NCI-H2227 (cell line): Measurements from ENCODE around the gene DACT3.

Experiments used
- DNase-seq: peaks from one replicate; lab custom pipeline; 2025; ENCODE audit not compliant: unreplicated experiment; lab: John Stamatoyannopoulos, UW

The DACT3 gene

DNA sequence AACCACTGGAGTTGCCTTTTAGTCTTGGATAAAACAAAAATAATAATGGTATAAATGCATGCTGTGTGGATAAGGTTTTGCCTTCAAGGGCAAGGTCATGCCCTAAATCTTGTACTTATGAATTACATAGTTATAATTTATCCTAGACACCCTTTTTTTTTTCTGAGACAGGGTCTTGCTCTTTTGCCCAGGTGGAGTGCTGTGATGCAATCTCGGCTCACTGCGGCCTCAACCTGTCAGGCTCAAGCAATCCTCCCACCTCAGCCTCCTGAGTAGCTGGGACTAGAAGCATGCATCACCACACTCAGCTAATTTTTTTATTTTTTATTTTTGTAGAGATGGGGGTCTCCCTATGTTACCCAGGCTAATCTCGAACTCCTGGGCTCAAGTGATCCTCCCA, 7.7 kb upstream of the DACT3 start:
- DNase-seq, result no peak

DNA sequence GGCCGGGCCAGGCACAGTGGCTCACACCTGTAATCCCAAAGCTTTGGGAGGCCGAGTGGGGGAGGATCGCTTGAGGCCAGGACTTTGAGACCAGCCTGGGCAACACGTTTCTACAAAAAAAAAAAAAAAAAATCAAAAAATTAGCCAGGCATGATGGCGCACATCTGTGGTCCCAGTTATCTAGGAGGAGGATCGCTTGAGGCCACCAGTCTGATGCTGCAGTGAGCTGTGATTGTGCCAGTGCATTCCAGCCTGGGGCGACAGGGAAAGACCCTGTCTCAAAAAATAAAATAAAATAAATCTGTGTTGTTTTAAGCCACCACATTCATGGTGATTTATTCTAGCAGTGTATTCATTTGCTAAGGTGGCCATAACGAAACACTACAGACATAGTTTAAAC, 4.1 kb upstream of the DACT3 start:
- DNase-seq, result no peak

DNA sequence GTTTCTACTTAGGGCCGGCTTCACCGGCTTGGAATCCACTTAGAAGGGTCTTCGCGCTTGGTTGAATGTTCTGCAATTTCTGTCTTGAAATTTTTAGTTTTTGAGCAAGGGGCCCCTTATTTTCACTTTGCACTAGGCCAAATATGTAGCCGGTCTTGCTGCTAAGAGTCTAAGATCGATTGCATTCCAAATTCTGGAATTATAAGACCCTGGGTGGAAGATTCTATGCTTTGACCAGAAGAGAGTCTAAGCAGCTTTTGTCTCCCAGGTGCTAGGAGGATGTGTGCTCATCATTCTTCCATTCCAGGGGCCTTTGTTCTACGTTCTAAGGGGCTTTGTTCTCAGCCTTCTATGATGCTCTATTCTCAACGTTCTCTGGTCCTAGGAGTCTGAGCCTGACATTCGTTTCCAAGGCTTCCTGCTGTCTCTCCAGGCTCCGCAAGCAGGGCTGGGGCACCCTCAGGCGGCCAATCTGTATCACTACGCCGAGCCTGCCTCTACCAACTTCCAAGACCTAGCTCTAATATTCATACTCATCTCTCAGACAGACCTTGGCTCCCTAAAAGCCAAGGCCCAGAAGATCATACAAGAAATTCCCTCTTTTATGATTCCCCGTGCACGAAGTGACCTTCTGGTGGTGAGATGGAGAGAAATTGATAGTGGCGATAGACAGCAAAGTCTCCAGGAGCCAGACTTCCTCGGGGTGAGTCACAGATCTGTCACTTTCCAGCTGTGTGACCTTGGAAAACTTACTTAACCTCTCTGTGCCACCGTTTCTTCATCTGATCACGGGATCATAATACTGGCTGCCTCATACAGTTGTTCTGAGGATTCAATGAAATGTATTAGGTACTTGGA, 982 bp upstream of the DACT3 start:
- peak; percentile 79 for DNase-seq

DNA sequence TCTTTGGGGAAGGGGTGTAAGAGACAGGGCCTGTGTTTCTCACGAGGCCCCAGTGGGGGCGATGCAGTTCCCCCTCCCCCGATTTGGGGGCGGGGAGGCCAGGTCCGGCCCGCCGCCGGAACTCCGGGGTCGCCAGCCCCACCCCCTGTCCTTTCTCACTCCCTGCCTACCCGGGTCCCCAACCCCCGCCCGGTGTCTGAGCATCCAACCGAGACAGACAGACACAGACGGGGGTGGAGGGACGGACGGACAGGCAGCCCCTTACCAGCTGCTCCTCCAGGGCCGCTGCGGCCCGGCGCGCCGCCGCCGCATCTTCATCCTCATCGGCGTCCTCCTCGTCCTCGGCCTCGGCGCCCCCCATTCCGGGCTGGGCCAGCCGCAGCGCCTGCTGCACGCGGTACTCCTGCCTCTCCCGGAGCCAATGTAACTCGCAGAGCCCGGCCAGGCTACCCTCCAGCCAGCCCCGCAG, 397 bp downstream of the DACT3 start:
- DNase-seq, result no peak

DNA sequence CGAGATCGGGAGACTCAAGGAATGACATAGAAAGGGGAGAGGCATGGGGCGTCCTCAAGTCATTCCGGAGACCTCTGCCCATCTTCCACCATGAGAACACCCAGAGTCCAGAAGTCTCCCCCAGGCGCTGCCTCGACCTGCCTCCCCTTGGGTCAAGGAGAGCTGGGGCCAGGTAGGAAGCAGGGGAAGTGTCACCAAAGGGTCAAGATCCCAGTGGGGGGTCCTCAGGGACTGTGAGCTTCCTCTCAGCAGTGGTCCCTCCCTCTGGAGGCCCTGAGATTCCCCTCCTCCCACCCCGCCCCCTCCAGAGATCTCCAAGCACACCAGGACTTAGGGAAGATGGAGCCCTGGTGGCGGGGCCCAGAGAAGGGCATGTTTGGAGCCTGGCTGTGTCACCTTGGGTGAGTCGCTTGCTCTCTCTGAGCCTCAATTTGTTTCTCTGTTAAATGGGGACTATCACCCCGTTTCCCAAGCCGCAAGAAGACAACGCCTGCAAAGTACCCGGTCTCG, 919 bp downstream of the DACT3 start:
- peak; percentile 25 for DNase-seq

DNA sequence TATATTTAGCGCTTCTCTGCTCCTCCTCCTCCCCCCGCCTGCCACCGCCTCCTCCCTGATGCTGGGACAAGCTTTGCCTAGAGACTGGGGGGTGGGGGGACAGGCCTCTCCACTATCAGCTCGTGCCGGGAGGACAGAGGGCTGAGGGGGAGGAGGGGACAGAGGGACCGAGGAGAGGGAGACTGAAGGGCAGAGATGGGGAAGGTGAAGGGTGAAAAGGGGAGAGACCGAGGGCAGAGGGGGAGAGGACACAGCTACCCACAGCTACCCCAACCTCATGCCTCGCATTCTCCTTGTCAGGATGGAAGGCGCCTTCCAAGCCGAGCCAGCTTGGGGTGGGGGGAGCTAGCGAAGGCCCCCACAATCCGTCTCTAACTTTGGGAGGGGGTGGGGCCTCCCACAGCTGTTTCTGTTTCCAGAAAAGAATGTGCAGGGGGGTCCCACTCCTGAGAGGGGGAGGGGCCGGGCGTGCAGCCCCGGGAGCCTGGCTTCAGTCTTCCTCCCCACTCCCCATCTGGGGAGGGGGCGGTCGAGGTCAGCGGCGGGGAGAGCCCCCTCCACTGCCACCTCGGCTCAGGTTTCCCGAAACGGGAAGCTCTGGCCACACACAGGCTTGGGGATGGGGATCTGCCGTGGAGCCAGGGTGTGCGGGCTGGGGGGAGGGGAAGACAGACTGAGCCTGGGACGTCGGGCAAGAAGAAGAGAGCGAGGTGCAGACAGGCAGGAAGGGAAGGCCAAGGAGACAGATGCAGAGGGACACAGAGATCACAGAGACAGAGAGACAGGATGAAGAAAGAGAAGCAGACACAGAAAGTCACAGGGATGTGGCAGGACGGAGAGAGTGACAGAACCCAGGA, 1.6 kb downstream of the DACT3 start:
- DNase-seq, result peak; percentile 25

DNA sequence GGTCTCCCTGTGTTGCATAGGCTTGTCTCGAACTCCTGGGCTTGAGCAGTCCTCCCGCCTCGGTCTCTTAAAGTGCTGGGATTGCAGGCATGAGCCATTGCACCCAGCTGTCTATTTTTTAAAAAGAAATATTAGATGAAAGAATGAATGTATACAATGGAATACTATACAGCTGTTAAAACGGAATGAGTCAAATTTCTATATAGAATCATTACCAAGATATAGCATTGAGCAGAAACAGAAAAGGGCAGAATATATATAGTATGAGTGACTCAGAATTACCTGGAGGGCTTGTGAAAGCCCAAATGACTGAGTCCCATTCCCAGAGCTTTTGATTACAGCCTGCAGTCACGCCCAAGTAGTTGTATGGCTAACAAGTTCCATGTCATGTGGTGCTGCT, 4.4 kb downstream of the DACT3 start:
- no peak for DNase-seq

DNA sequence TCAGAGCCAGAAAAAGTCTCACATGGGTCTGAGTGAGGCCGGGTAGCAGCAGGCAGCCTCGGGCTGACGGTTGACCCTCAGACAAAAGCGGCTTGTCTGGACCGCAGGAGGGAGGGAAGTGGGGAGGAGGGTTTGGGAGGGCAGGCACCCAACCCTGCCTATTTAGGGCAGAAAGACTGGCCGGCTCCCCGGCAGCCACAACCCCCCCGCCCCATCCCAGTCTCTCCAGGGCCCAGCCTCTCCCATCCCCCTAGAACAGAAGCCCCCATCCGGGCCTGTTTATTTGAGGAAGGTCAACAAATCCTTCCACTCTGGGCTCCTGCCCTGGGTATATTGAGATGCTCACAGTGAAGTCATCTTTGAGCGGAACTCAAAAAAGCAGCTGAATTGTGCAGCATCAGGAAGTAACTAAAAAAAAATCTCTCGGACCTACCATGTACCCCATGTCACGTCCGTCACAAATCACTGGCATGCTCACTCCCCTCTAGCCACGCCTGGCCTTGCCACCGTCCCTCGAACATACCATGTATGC, 6.3 kb downstream of the DACT3 start:
- no peak for DNase-seq

DNA sequence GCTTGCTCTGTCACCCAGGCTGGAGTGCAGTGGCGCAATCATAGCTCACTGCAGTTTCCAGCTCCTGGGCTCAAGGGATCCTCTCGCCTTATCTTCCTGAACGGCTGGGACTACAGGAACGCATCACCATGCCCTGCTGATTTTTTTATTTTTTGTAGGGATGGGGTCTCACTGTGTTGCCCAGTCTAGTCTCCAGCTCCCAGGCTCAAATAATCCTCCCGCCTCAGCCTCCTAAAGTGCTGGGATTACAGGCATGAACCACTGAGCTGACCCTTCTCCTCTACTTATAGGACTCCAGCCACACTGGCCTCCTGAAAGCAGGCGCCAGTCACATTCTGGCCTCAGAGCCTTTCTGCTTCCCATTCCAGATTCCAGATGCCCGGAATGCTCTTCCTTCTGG, 10.5 kb downstream of the DACT3 start:
- no peak for DNase-seq

DNA sequence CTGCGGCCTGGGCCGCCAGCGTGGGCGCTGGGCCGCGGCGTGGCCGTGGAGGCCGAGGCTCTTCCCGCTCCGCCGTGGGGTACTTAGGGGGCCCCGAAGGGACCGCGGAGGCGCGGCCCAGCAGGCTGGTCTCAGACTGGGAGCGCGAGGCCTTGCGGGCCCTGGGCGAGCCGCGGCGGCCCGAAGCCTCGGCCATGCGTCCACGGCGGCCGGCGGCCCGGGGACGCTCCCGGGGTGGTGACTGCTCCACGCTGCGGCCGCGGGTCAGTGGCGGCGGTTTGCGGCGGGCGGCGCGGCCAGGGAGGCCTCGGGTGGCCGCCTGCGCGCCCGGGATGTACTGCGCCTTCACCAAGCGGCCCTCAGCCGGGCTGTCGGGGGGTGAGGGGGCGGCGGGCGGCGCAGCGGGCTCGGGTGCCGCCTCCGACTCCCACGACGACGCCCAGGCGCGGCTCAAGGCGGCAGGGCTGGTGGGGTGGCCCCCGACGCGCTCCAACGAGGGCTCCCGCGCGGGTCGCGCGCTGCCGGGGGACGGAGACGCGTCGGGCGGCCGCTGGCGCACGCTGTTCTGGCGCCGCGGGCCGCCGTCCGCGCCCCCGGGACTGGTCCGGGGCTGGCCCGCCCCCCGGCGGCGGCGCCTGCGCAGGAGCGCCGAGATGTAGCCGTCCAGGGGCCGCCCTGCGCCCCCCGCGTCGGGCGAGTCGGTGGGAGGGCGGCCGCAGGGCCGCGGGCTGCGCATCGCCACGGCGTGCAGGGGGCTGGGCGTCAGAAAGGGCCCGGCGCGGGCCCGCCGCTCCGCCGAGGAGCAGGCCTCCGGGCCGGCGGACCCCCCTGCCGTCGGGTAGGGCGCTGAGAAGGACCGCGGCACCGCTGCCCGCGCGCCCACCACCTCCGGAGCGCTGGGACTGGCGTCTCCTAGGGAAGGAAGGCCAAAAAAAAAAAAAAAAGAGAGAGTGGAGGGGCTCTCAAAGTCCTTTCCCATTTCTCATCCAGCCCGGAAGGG, 11.7 kb downstream of the DACT3 start:
- no peak for DNase-seq

DNA sequence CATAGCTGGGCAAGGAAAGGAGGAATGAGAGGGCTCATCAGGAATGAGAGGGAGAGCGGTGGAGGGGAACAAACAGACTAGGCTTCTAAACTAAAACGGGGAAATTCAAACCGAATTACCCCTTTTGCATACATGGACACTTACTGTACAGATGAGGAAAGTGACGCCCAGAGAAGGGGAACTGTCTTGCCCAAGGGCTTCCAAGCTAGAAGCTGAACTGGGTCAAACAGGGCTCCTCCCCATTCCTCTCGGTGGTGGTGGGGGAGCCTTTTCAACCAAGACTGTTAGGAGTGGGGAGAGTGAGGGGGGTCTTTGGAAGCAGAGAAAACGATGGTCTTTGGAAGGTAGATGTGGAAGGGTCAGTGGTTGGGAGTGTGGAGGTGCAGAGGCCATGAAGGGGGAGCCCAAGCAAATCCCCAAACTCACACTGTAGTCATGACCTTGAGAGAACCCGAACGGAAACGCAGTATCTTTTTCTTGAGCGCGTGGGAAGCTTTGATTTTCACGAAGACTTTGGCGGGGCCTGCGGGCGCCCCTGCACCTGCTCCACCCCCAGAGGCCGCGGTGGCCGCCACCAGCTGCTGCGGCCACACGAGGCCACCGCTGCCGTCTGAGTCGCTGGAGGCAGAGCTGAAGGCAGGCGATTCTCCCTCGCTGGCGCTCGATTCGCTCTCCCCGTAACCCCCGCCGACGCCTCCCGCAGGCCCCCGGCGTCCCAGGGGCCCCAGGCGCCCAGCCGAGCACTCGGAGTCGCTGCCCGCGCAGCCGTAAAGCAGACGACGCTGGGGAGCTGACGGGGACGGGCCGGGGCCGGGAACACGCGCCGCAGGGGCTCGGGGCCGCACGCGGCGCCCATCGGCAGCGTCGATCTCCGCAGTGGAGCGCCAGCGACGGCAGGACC, 12.7 kb downstream of the DACT3 start:
- no peak for DNase-seq

DNA sequence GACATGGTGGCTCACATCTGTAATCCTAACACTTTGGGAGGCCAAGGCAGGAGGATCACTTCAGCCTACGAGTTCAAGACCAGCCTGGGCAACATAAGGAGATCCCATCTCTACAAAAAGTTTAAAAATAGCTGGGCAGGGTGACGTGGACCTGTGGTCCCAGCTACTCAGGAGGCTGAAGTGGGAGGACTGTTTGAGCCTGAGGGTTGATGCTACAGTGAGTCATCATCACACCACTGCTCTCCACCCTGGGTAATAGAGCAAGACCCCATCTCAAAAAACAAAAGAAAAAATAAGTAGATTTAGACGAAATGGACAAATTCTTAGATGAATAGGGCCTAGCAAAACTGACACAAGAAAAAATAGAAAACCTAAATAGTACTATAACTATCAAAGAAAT, 14.6 kb downstream of the DACT3 start:
- no peak for DNase-seq

DNA sequence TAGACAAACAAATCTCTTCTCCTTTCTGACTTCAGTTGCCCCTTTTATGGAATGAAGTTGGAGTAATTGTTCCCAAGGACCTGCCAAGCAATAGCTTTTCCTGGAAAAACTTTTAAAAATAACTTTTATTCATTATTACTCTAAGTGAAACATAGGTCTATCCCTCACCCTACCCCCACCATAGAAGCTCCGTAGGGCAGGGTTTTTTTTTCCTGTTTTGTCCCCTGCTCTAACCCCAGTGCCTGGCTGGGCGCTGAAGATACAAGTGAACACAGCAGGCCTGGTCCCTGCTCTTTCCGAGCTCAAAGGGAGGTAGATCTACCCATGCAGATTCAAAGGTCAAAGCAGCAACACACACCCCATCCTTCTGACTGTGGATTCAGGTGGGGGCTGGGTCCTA, 16.3 kb downstream of the DACT3 start:
- no peak for DNase-seq

DNA sequence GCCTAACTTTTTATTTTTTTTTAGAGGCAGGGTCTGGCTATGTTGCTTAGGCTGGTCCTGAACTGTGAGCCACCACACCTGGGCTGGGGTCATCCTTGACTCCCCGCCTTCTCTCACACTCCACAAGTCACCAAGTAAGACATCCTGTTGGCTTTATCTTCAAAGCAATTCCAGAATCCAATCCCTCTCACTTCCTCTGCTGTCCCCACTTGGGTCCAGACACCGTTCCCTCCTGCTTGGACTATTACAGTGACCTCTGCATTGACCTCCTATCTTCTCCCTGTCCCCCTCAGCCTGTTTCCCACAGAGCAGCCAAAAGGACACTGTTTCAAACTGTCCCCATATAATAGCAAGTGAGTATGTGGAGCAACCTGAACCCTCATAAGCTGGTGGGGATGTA, 20.3 kb downstream of the DACT3 start:
- DNase-seq, result no peak

DNA sequence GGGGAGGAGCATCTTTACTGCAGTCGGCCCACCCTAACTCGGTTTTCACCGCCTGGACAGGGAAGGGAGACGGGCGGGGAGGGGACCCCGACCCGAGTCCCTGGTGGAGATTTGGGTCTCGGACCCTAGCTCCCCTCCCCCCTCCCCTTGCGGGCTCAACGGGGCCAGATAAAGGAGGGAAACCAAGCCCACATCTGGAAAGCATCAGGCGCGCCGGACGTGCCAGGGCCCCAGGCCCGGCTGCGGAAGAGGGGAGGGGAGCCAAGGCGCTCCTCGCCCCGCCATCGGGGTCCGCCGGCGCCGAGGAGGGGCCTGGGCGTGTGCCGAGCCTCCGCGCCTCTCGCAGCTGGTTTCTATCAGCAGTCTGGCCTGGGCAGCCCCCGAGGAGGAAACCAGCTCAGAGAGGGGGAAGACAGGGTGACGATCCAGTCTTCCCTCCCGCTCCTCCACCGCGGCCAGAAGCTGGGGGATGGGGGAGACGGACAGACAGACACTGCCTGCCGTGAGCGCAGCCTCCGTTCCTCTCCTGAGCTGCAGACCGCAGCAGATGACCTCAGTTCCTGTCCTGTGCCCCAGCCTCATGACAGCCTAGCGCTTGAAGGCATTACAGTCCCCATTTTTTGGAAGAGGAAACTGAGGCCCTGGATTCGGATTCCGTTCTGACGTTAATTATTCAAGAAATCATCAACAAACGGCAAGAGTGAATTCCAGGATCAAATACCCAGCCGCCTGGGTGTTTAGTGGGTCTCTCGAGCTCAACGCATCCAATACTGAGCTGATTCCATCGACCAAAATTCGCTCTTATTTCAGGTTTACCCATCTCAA, 21.4 kb downstream of the DACT3 start:
- peak; percentile 55 for DNase-seq

DNA sequence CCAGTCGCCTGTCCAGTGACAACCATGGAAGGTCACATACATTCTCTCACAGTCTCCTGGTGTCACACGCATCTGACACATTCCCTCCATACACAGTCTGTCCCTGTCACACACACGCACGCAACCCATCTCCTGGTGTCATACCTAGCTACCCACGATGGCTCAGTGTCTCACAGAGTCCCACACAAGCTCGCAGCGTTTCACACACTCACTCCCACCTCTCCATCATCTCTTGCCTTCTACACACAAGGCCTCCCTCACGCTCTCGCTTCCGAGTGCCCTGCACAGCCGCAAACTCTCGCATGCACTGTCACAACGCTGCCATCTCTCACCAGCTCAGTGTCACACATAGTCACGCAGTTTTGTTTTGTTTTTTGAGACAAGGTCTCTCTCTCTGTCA, 23.8 kb downstream of the DACT3 start:
- DNase-seq, result no peak

DNA sequence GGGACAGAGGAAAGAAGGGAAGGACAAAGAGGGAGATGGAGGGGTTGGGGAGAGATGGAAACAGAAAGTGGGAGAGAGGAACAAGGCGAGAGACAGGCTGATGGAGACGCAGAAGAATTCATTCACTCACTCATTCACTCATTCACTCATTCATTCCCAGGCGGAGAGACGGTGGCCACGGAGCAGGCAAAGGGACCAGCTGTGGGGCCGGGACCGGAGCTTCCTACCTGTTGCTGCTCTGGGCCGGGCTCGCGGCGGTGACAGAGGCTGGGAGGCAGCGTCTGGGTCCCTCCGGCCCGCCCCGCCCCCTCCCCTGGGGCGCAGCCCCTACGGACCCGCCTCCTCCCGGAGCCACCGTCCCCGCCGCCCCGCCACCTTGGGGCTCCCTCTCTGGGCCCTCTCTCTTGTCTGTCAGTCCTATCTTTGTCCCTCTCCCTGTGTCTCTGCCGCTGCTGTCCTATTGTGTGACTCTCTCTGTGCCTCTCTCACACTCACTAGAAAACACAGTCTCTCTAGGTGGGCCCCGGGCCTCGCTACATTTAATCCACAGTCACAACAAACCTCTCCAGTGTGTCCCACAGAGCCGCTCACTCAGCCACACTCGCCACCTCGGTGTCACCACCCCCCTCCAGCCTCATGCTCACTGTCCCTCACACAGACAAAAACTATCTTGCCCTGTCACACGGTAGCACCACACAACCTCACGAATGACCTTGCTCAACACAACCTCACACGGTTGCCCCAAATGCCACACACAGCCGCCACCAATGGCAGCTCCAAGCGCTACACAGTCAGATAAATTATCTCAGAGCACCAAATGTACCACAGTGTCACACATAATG, 24.8 kb downstream of the DACT3 start, which contains the start of gene GNG8:
GNG8 (minus strand) TSS at position 283 of the 842 bp plus-strand sequence. CDS start 1,520 bp downstream, outside the sequence.
- DNase-seq, result no peak
